NCI-H128 (cell line): Measurements from ENCODE around the gene MFGE8.
A peak's percentile ranks its signal among the peaks of the same experiment; 100 is the strongest.

Experiments
- DNase-seq: peaks from one replicate; lab custom pipeline; 2025; ENCODE audit not compliant: unreplicated experiment; lab: John Stamatoyannopoulos, UW

Gene MFGE8

GRCh38 chr15:88920186-88920891 lies 7.2 kb upstream of the MFGE8 start:
- no peak for DNase-seq

GRCh38 chr15:88918738-88919137 lies 5.6 kb upstream of the MFGE8 start:
- DNase-seq = no peak

- DNase-seq = no peak
Measured at GRCh38 chr15:88917760-88918159, 4.6 kb upstream of the MFGE8 start.

GRCh38 chr15:88915354-88915753 lies 2.2 kb upstream of the MFGE8 start:
- no peak for DNase-seq

GRCh38 chr15:88913850-88914169 lies 631 bp upstream of the MFGE8 start:
- DNase-seq = no peak

- DNase-seq = no peak
Measured at GRCh38 chr15:88912500-88912921, 668 bp downstream of the MFGE8 start.

GRCh38 chr15:88911766-88912118 lies 1.4 kb downstream of the MFGE8 start:
- no peak for DNase-seq

- DNase-seq = no peak
Measured at GRCh38 chr15:88909956-88910831, 3.0 kb downstream of the MFGE8 start.

GRCh38 chr15:88908697-88909621 lies 4.2 kb downstream of the MFGE8 start:
- no peak for DNase-seq

- DNase-seq = no peak
Measured at GRCh38 chr15:88908123-88908522, 5.1 kb downstream of the MFGE8 start.

GRCh38 chr15:88907111-88907510 lies 6.1 kb downstream of the MFGE8 start:
- DNase-seq = no peak

- no peak for DNase-seq
Measured at GRCh38 chr15:88906551-88906950, 6.6 kb downstream of the MFGE8 start.

GRCh38 chr15:88906130-88906529 lies 7.0 kb downstream of the MFGE8 start:
- DNase-seq = no peak

GRCh38 chr15:88905576-88905975 lies 7.6 kb downstream of the MFGE8 start:
- DNase-seq = no peak

GRCh38 chr15:88904624-88905327 lies 8.4 kb downstream of the MFGE8 start:
- peak; percentile 34 for DNase-seq

GRCh38 chr15:88904257-88904623 lies 8.9 kb downstream of the MFGE8 start:
- no peak for DNase-seq

GRCh38 chr15:88902846-88903245 lies 10.3 kb downstream of the MFGE8 start:
- DNase-seq = no peak

GRCh38 chr15:88902221-88902835 lies 10.9 kb downstream of the MFGE8 start:
- no peak for DNase-seq

GRCh38 chr15:88901508-88902220 lies 11.5 kb downstream of the MFGE8 start:
- DNase-seq = no peak

GRCh38 chr15:88900982-88901418 lies 12.2 kb downstream of the MFGE8 start:
- DNase-seq = no peak
